GM19452 (cell line): Measurements from ENCODE around the gene KCNIP4.

Experiments used
- ATAC-seq: cut with Tn5 transposase; IDR thresholded peaks from one replicate; pipeline ENCODE4 v1.9.1; 2021; ENCODE audit not compliant: unreplicated experiment

The KCNIP4 gene

GRCh38 chr4:20687864-20688263 is 1260.7 kb downstream of the KCNIP4 start:
- ATAC-seq = no peak

- no peak for ATAC-seq
These were observed 1263.5 kb downstream of the KCNIP4 start for GRCh38 chr4:20684852-20685763.

GRCh38 chr4:20683766-20684165 is 1264.8 kb downstream of the KCNIP4 start:
- no peak for ATAC-seq

- ATAC-seq = no peak
These were observed 1265.7 kb downstream of the KCNIP4 start for GRCh38 chr4:20682853-20683252.

- no peak for ATAC-seq
These were observed 1267.3 kb downstream of the KCNIP4 start for GRCh38 chr4:20681271-20681670.

GRCh38 chr4:20680736-20681135 is 1267.8 kb downstream of the KCNIP4 start:
- ATAC-seq = no peak

- no peak for ATAC-seq
These were observed 1268.6 kb downstream of the KCNIP4 start for GRCh38 chr4:20679951-20680350.
